GM12891 (cell line): ENCODE data around the gene CAB39.

Experiments
- POLR2A ChIP-seq: IDR thresholded peaks from 2 replicates; pipeline ENCODE4 v1.6.1; 2011; ENCODE audit warnings: low read depth, low read length, control low read depth
- POU2F2 ChIP-seq: IDR thresholded peaks from 2 replicates; pipeline ENCODE4 v1.6.1; 2011; ENCODE audit warnings: low read depth, mild to moderate bottlenecking, control low read depth, low read length, moderate library complexity
- SPI1 ChIP-seq: IDR thresholded peaks from 2 replicates; pipeline ENCODE4 v1.6.1; 2011; ENCODE audit warnings: low read depth, low read length, control low read depth
- TAF1 ChIP-seq: IDR thresholded peaks from 2 replicates; pipeline ENCODE4 v1.6.1; 2011; ENCODE audit warnings: low read depth, low read length, control low read depth

DNA sequence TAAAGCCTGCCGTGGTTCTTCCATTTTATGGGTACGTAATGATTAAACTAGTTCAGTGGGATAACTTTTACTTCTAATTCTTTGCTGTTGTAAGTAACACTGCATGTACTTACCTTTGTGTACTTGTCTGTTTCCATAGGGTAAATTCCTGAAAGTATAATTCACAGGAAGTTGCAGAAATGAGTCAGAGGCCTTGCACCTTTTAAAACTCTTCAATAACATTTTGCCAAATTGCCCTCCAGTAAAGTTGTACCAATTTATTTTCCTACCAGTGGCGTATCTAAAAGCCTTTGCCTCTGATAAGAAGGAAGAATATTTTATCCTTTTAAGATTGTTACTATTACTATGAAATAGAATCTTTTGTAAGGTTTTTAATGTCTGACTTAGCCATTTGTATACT is 65.1 kb downstream of the CAB39 start:
- TF ChIP-seq POLR2A (no peak), SPI1 (no peak), POU2F2 (no peak), TAF1 (no peak)
